Measurements from ENCODE around the gene ACADL.

DNA sequence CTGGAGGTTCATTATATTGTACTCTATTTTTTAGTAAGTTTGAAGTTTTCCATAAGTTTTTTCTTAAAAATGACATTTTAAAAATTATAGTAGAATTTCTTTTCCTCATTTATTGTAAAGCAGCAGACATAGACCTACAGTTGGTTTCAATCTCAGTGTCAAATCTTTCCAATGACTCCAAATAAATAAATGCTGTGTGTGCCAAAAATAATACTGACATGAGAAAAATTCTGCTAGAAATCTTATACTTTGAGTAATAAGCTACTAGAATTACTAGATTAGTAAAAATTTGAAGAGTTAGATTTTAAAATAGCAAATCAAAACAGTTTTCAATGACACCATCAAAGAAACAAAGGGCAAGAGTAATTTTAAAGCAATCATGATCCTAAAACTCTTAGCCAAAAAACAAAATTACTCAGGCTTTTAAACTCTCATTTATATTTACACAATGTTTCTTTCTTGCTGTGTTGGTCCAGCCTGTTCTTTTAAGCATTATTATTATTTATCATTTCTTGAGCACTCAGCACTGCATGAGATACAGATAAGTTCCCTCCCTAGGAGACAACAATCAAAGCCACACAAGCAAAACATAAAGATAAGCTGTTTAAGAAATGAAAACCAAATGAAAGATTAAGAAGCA lies 45.8 kb downstream of the ACADL start:
- TF ChIP-seq, protein P1, sequence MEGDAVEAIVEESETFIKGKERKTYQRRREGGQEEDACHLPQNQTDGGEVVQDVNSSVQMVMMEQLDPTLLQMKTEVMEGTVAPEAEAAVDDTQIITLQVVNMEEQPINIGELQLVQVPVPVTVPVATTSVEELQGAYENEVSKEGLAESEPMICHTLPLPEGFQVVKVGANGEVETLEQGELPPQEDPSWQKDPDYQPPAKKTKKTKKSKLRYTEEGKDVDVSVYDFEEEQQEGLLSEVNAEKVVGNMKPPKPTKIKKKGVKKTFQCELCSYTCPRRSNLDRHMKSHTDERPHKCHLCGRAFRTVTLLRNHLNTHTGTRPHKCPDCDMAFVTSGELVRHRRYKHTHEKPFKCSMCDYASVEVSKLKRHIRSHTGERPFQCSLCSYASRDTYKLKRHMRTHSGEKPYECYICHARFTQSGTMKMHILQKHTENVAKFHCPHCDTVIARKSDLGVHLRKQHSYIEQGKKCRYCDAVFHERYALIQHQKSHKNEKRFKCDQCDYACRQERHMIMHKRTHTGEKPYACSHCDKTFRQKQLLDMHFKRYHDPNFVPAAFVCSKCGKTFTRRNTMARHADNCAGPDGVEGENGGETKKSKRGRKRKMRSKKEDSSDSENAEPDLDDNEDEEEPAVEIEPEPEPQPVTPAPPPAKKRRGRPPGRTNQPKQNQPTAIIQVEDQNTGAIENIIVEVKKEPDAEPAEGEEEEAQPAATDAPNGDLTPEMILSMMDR (conservative IDR thresholded peaks at IDR 0.05) = no peak
- TF ChIP-seq EZH2 (IDR thresholded peaks at IDR 0.05; ENCODE audit: low read depth) = no peak

Measured in PC-9 (cell line).